Measurements from ENCODE around the gene FAM186B.
A peak's percentile ranks its signal among the peaks of the same experiment; 100 is the strongest.

Gene FAM186B

DNA sequence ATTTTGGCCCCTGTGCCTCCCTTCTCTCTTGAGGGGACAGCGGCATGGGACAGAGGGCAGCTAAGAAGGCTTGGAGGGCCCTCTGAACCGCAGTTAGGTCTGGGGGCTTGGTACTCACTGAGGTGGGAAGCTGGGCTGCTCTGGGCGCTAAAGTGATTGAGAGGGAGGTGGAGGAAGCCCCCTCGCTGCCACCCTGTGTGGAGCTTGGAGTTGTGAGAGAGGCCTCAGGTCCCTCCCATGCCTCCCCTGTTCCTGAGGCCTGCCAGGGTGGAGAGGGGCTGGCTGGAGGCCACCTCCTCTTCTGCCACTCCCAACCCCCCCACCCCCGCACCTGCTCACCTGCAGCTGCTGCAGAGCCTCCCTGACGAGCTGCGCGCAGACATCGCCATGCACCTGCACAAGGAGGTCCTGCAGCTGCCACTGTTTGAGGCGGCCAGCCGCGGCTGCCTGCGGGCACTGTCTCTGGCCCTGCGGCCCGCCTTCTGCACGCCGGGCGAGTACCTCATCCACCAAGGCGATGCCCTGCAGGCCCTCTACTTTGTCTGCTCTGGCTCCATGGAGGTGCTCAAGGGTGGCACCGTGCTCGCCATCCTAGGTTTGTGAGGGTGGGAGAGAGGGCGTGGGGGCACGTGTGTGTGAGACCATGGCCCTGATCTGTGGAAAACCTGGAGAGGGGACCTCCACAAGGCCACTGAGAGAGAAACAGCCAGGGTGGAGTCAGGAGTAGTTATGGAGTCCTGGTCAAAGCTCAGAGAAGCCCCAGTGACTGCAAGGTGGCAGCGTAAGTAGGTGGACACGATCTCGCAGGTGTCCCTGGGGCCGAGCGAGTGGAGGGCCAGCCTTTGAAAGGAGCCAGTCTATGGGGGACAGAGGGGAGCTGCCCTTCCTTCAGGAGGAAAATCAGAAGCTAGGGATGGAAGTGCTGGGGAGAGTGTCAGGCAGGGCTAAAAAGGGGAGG lies 55.4 kb downstream of the FAM186B start:
- no peak for DNase-seq

DNA sequence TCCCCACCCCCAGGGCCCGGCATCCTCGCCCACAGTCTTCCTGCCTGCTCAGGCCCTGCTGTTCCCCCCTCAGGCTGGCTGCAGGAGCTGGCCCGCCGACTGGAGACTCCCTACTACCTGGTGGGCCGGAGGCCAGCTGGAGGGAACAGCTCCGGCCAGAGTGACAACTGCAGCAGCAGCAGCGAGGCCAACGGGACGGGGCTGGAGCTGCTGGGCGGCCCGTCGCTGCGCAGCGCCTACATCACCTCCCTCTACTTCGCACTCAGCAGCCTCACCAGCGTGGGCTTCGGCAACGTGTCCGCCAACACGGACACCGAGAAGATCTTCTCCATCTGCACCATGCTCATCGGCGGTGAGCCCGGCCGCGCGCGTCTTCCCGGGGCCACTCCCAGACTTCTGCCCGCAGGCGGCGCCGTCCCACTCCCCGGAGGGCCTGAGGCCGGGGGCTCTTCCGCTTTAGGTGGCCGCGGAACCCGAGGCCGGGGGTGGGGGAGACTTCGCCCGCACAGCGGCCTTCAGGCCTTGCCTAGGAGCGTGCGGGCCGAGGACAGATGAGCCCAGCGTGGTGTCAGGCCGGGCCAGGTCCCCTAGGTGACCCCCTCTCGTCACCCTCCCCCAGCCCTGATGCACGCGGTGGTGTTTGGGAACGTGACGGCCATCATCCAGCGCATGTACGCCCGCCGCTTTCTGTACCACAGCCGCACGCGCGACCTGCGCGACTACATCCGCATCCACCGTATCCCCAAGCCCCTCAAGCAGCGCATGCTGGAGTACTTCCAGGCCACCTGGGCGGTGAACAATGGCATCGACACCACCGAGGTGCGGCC lies 56.4 kb downstream of the FAM186B start:
- DNase-seq = peak; percentile 15 to 25

DNA sequence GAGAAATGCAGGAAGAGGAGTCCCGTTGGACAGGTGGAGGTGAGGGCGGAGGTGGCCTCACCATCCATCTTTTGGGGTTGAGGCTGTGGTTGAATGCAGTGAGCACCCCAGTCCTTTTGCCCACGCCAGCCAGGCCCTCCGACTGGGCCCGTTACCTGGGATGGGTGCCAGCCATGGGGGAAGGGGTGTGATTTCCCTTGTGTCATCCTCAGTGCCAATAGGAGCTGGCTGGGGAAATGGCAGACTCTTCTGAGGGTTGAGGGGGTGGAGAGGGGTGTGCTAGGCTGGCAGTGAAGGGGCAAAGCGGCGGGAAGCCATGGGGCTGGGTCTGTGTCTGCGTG lies 57.0 kb downstream of the FAM186B start:
- DNase-seq = no peak

DNA sequence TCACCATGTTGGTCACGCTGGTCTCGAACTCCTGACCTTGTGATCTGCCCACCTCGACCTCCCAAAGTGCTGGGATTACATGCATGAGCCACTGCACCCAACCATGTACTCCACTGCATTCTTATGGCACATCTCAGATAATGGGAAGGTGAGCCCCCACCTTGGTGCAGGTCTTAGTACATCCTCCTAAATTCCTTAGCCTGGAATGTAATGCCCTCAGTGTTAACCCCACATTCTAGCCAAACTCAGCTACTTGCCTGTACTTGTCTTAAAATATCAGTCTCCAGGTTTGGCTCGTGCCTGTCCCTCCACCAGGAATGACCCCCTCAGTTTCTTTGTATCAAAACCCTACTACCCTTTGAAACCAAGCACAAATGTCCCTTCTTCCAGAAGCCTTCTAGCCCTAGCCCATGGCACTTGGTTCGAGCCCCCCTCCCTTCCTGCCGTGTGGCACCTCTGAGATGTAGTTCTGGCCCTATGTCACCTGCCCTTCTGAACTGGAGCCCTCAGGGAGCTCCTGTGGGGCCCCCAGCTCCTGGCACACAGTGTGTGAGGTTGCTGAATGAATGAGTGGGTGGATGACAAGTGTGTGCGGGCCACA lies 58.2 kb downstream of the FAM186B start:
- no peak for DNase-seq

DNA sequence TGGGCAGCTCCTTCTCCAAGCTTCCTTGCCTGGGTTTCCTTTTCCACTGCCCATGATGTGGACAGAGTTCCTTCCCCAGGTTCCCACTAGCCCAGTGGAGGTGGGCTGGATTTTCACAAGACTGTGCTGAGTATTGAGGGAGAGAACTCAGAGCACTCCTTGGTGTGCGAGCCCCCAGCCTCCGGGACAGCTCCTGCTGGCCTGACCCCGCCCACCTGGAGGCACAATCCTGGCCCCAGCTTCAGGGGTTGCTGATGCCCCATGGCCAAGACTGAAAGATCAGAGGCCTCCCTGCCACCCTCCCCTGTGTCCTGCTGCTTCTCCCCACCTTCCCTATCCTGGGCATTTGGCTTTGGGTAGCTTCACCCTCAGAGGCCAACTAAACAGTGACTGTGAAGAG lies 59.0 kb downstream of the FAM186B start:
- no peak for DNase-seq

DNA sequence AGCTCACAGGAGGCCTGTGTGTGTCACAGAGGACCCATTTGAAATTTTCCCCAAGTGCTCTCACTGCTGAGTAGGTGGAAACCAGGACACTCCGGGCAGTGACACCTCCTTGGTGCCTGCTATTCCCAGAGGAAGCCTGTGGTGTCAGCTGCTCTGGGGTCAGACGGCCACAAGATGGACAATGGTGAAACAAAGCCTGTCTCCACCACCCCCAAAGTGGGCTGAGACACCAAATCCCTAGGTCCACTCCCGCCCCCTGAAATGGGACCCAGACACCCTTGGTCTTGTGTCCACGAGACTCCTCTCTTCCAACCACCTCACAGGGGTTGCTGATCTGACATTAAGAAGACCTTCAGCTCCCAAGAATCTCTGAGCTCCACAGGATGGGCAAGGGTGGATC lies 59.6 kb downstream of the FAM186B start:
- no peak for DNase-seq

DNA sequence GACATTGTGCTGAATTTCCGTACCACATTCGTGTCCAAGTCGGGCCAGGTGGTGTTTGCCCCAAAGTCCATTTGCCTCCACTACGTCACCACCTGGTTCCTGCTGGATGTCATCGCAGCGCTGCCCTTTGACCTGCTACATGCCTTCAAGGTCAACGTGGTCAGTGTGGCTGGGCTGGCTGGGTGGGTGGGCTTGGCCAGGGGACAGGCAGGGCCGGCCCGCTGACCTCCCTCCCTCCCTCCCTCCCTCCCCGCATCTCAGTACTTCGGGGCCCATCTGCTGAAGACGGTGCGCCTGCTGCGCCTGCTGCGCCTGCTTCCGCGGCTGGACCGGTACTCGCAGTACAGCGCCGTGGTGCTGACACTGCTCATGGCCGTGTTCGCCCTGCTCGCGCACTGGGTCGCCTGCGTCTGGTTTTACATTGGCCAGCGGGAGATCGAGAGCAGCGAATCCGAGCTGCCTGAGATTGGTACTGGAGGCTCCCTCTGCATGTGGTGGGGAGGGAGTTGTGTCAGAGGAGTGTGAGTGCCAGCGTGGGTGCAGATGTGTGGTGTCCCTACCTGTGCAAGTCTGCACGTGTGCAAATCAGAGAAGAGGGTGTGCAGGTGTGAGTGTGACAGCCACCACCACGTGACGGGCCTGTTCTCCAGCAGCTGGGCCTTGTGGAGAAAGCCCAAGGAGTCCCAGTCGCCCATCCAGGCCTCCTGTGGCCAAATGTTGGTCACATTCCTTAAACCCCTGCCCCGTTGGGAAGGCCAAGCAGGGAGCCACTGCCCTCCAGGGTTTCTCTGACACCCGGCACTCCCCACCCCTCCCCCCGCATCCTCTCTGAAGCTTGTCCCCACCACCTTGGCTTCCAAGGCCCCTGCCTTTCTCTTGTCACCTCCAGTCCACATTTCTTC lies 61.3 kb downstream of the FAM186B start:
- no peak for DNase-seq

DNA sequence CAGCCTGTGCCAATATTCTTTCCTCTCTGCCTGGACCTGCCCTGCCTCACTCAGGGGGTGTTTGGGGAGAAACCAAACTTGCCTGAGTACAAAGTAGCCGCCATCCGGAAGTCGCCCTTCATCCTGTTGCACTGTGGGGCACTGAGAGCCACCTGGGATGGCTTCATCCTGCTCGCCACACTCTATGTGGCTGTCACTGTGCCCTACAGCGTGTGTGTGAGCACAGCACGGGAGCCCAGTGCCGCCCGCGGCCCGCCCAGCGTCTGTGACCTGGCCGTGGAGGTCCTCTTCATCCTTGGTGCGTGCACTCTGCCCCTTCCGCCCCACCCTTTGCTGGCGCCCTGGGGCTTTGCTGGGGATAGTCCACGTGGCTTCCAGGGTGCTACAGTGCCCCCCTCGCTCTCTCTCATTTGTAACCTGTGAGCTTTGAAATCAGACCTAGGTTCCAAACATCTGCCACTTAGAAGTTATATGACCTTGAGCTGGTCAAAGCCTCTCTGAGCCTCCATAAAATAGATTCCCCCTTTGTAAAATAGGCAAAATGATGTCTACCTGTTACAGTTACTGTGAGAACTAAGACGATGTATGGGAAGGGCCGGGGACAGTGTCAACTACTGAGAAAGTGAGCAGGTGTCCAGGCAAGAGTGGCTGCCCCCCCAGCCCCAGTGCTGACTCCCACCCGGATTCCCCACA lies 62.1 kb downstream of the FAM186B start:
- no peak for DNase-seq

DNA sequence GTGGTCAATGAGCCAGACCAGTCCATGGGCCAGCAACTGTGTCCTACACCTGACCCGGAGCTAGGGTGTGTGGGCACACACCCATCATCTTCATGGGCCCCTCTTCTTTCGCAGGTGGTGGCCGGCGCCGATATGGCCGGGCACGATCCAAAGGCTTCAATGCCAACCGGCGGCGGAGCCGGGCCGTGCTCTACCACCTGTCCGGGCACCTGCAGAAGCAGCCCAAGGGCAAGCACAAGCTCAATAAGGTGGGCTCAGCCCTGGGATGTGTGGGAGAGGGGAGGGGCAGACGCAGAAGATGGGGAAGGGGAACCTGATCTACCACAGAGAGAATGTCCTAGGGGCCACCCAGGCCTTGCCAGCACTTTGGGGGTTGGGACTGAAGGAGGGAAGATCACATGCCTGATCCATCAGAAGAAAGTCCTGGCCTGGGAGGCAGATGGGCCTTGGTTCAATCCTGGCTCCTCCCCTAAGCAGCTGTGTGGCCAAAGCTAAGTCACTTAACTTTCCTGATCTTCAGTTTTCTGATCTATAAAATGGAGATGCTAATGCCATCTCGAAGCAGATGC lies 62.8 kb downstream of the FAM186B start:
- DNase-seq = no peak

DNA sequence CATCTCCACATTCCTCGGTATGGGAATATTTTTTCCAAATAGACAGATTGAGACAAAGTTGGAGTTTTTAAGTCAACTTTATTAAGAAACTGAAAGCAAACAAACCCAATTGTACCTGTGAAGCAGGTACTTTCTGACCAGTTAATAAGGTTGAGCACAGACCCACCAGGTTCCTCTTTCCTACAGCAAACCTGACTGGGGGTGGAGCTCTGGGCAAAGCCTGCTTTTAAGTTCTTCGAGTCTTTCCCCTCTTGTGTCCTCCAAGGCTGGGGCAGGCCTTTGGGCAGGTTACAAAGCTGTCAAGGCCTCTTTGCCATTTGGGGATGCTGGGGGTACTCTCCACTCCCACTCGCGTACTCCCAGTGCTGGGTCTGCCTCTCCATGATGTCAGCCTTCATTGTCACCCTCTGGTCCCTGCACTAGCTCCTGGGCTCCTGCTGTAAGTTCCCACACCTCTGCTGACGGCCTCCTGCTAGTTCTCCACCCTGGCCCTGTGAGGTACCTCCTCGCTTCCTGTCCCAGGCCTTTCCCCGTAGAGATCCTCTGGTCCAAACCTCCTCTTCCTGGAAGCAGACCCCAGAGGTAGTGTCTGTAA lies 63.4 kb downstream of the FAM186B start:
- DNase-seq = no peak

DNA sequence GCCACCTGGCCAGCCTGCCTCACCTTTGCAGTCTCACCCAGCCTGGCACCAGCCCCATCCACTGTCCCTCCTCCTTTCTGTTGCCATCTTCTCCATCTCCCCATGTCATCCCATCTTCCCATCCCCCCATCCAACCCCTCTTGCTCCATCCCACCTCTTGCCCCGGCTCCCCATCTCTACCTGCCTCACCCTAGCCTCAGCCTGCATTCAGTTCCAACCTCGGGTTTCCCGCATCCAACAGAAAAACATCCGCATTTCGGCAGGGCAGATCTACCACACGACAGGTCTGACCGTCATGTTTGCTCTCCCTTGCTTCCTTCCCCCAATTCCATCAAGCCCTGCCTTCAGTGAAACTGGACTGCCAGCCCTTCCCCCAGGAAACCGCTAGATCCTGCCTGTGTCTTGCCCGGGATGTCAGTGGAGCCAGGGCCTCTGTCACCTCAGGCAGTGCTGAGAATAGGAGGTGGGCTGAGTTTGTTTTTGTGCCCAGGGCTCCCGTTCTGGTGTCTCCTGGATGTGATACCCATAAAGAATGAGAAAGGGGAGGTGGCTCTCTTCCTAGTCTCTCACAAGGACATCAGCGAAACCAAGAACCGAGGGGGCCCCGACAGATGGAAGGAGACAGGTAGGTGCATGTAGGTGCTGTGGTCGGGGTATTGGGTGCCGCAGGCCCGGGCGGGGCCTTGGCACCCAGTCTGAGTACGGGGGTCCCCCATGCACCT lies 64.1 kb downstream of the FAM186B start:
- no peak for DNase-seq

DNA sequence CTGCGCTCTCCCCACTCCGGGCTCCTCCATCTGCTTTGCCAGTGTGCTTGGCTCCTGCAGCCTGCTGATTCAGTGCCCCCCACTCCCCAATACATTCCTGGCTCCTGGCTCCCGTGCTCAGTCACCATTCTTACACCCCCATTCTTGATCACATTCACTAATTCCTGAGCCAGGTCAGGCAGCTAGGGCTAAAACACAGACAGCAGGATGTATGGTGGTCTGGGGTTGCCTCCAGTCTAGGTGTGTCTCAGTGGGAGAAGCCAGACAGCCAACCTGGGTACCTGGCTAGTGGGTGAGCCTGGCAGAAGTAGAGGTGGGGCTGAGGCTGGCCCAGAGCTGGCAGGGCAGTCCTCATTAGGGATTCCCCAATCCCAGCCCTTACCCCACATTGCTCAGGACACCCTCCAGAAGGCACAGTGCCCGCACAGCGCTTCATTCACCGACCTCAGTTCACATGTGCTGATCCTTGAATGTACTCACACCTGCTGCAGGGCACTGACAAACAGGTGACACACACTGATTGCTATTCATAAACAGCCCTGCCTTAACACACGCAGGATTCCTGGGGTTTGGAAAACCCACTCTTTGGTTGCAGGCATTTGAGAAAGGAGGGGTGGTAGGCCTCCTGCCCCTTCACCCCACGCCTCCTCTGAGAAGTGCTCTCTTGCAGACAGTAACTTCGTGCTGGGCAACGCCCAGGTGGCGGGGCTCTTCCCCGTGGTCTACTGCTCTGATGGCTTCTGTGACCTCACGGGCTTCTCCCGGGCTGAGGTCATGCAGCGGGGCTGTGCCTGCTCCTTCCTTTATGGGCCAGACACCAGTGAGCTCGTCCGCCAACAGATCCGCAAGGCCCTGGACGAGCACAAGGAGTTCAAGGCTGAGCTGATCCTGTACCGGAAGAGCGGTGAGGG lies 65.0 kb downstream of the FAM186B start:
- DNase-seq = no peak

DNA sequence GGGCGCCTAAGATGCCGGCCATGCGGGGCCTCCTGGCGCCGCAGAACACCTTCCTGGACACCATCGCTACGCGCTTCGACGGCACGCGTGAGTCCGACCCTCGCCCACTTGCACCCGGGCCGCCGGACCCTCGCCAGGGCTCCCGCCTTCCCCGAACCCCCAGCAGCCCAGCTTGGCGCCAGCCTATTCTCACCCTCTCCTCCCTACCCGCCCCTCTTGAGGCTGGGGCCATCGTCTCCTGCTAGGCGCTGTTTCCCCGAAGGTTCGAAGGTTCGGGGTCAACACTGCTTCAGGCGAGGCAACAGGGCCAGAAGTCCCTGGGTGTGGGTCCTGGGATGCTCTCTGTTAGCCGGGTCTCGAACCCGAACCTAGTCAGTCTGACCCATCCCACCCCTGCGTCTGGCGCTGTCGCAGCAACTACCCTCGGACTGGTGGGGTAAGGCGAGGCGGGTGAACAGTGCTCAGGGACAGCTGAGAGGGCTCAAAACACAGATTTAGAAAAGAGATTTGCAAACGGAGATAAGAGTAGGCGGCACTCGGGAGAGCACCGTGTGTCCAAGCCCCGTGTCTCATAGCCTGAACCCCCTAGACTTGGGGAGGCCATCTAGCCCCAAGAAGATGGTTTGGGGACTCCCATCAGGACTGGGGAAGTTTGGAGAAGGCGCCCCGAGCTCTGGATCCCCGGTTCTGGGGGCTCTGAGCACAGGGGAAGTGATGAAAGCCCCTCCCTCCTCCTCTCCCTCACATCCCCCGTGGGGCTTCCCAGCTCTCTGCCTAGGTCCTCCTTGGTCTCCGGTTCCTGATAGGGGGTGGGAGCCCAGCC lies 65.8 kb downstream of the FAM186B start:
- no peak for DNase-seq

DNA sequence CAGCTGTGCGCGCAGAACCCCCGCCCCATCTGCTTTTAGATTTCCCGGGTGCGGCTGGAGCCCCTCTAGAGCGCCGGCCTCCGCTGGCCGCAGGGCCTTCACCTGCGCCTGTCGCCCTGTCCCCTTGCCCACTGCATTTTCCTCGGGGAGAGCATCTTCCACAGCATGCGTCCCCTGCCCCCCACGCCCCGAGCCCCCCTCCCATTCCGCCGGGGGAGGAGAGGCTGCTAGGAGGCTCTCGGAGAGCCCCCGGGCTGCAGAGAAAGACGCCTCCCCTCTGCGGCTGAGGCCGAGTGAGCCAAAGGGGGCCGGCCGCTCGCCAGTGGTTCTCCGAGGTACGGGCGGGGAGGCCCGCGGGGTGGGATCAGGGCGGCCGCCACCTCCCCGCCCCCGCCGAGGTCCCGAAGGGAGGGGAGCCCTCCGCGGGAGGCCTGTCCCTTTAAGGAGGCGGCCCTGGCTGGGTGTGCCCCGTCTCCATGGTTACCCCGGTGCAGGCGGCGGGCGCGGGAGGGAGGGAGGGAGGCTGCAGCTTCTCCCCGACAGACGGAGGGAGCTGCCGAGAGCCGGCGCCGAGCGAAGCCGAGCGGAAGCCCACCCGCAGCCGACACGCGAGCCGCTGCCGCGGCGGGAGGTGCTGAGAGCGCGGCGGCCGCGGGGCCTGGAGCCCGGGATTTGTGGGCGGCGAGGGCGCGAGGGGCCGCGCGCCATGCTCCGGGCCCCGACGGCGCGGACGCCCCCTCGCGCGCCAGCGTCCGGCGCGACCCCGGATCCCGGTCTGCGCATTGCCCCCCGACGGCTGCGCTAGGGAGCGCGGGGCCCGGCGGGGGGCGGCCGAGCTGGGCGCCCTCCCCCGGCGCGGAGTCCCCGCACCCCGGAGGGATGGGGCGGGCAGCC lies 66.7 kb downstream of the FAM186B start, which contains the start of gene KCNH3:
Gene KCNH3, plus strand, starts transcription at position 521 of the 894 bp plus-strand sequence. CDS start 387 bp downstream, outside the sequence.
- peak; percentile 93 for DNase-seq

DNA sequence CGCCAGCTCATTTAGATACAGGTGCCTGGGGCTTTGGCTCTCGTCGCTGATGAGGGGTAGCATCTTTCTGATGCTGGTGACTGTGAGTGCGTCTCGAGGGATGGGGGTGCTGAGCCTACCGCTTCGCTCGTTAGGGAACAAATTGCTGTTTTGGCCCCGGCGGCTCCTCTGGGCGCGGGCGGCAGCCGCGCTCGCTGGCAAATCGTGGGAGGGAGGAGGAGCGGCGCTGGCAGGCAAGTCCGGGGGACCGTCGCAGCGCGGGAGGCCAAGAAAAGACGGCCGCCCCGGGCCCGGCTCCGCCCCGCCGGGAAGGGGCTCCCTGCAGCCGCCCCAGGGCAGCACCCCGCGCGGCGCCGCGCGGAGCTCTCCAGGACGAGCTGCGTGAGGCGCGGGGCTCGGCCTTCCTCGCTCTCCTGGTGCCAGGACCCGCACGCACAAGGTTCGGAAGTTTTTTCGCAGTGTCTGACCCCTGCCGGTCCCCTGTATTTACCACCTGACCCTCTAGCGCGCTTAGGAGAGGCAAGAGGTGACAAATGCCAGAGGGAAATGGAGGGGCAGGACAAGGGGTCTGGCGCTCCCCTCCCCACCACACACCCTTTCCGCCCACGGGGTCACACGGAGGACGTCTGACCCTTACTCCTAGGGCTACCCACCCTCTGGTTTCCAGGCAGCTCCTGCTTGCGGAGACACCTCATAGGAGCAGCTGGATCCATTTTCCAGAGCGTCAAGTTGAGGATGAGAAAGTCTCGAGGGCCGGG lies 67.5 kb downstream of the FAM186B start:
- DNase-seq = peak; percentile 18 to 24
